Gastrocnemius medialis (tissue), 4 donors: ENCODE results near the gene PLA2G12B.

Source experiments
- CTCF ChIP-seq, 5 experiments: fragments of 450-650 bp in 3 of 5; fragments of 200-600 bp in 2 of 5; sonication (generic) in 2 of 5; IDR thresholded peaks in 4 of 5; conservative IDR thresholded peaks in 1 of 5; 1 replicate in 4 of 5; 2 replicates in 1 of 5; pipeline ENCODE4 v1.5.1; 2016 to 2019; ENCODE audit warnings: antibody characterized with exemption in 5 of 5, mild to moderate bottlenecking in 3 of 5, moderate library complexity in 3 of 5
- POLR2A ChIP-seq, 2 donors: fragments of 450-650 bp; IDR thresholded peaks; one replicate each; pipeline ENCODE4 v1.6.1; 2017; ENCODE audit warnings: antibody characterized with exemption in 2 of 2, mild to moderate bottlenecking in 2 of 2, moderate library complexity in 2 of 2

GRCh38 chr10:72980348-72980747, 25.7 kb upstream of the PLA2G12B start:
- TF ChIP-seq CTCF (IDR thresholded peaks at IDR 0.05 in 4 of 5, conservative IDR thresholded peaks at IDR 0.05 in 1 of 5) (no peak), POLR2A (IDR thresholded peaks at IDR 0.05) (no peak)
